ENCODE data around the gene FCMR.

FCMR gene

DNA sequence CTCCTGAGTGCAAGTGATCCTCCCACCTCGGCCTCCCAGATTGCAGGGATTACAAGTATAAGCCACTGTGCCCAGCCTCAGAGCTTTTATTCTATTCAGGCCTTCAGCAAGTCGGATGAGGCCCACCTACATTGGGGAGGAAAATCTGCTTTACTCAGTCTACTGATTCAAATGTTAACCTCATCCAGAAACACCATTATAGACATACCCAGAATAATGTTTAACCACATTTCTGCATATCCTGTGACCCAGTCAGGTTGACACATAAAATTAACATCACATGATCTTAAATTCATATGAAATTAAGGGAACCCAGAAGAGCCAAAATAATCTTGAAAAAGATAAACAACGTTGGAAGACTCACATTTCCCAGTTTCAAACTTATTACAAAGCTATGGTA lies 41.4 kb downstream of the FCMR start:
- H3K36me3 ChIP-seq = no peaks in the 10 kb centered on the region
- peaks cover 7% of the 10 kb centered on the region for H3K27me3 ChIP-seq
- no peak overlapping the region for H3K4me3 ChIP-seq (ENCODE audit: low read depth in 1 of 2, low read length in 1 of 2)
- no peaks in the 10 kb centered on the region for H3K9me3 ChIP-seq
- TF ChIP-seq CTCF (IDR thresholded peaks at IDR 0.05) = no peak
- H3K4me1 ChIP-seq (ENCODE audit: control insufficient read depth in 1 of 2, insufficient read depth in 1 of 2, low read depth in 1 of 2, low read length in 1 of 2) = no peaks in the 10 kb centered on the region
- H3K27ac ChIP-seq = no peak overlapping the region

GRCh38 chr1:206878456-206878855 lies 43.3 kb downstream of the FCMR start:
- no peak for TF ChIP-seq CTCF (IDR thresholded peaks at IDR 0.05)
- Histone ChIP-seq H3K36me3 (no peaks in the 10 kb centered on the region), H3K27me3 (no peaks in the 10 kb centered on the region), H3K9me3 (no peaks in the 10 kb centered on the region), H3K4me3 (ENCODE audit: low read depth in 1 of 2, low read length in 1 of 2) (no peak overlapping the region), H3K4me1 (ENCODE audit: control insufficient read depth in 1 of 2, insufficient read depth in 1 of 2, low read depth in 1 of 2, low read length in 1 of 2) (no peaks in the 10 kb centered on the region), H3K27ac (no peak overlapping the region)

- Histone ChIP-seq H3K27ac (no peak overlapping the region), H3K9me3 (no peaks in the 10 kb centered on the region), H3K4me3 (ENCODE audit: low read depth in 1 of 2, low read length in 1 of 2) (no peak overlapping the region), H3K27me3 (no peaks in the 10 kb centered on the region), H3K4me1 (ENCODE audit: control insufficient read depth in 1 of 2, insufficient read depth in 1 of 2, low read depth in 1 of 2, low read length in 1 of 2) (no peaks in the 10 kb centered on the region), H3K36me3 (no peaks in the 10 kb centered on the region)
- no peak for TF ChIP-seq CTCF (IDR thresholded peaks at IDR 0.05)
Observed at GRCh38 chr1:206875752-206876377, 45.9 kb downstream of the FCMR start.

- H3K27me3 ChIP-seq = no peaks in the 10 kb centered on the region
- H3K4me1 ChIP-seq (ENCODE audit: control insufficient read depth in 1 of 2, insufficient read depth in 1 of 2, low read depth in 1 of 2, low read length in 1 of 2) = no peaks in the 10 kb centered on the region
- H3K9me3 ChIP-seq = no peaks in the 10 kb centered on the region
- TF ChIP-seq CTCF (IDR thresholded peaks at IDR 0.05) = no peak
- H3K4me3 ChIP-seq (ENCODE audit: low read depth in 1 of 2, low read length in 1 of 2) = no peak overlapping the region
- no peak overlapping the region for H3K27ac ChIP-seq
- no peaks in the 10 kb centered on the region for H3K36me3 ChIP-seq
Observed at GRCh38 chr1:206873603-206874188, 48.0 kb downstream of the FCMR start.

DNA sequence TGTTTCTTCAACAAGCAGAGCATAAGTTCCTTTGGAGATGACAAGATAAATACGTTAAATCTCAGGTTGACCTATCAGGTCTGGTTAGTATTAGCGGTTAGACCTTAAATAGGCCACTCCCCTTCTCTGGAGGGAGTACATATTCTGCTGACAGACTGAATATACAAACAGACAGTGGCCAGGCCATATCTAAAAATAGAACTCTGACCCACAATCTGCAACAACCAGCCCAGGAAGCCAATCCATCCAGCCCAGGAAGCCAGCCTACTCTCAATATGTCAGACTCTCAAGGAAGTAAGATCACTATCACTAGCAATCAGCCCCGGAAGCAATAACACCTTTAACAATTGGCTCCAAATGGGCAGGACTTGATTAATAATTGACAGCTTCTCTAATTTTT lies 49.6 kb downstream of the FCMR start:
- no peak overlapping the region for H3K4me3 ChIP-seq (ENCODE audit: low read depth in 1 of 2, low read length in 1 of 2)
- H3K27ac ChIP-seq = no peak overlapping the region
- no peak for TF ChIP-seq CTCF (IDR thresholded peaks at IDR 0.05)
- H3K27me3 ChIP-seq = peaks cover 8% of the 10 kb centered on the region
- H3K36me3 ChIP-seq = no peaks in the 10 kb centered on the region
- H3K9me3 ChIP-seq = no peaks in the 10 kb centered on the region
- H3K4me1 ChIP-seq (ENCODE audit: control insufficient read depth in 1 of 2, insufficient read depth in 1 of 2, low read depth in 1 of 2, low read length in 1 of 2) = no peaks in the 10 kb centered on the region

All from neutrophil (primary cell).